Activated naive CD4-positive, alpha-beta T cell treated with anti-CD3 and anti-CD28 coated beads, Interleukin-2, amount 50 U/mL, for 24 hours (primary cell): ENCODE data around the gene CASKIN1.

Experiments used
- H3K27ac Mint-ChIP-seq: one replicate; pipeline ENCODE4 v1.8.0; 2021; ENCODE audit warnings: mild to moderate bottlenecking, mixed read lengths
- H3K27me3 Mint-ChIP-seq: one replicate; pipeline ENCODE4 v1.8.0; 2021; ENCODE audit warnings: mixed read lengths
- H3K36me3 Mint-ChIP-seq: one replicate; pipeline ENCODE4 v1.8.0; 2021; ENCODE audit warnings: mixed read lengths
- H3K4me1 Mint-ChIP-seq: one replicate; pipeline ENCODE4 v1.8.0; 2021; ENCODE audit warnings: mixed read lengths
- H3K4me3 Mint-ChIP-seq: one replicate; pipeline ENCODE4 v1.8.0; 2021; ENCODE audit warnings: mild to moderate bottlenecking, mixed read lengths
- H3K9me3 Mint-ChIP-seq: one replicate; pipeline ENCODE4 v1.8.0; 2021; ENCODE audit warnings: mixed read lengths

Gene CASKIN1

DNA sequence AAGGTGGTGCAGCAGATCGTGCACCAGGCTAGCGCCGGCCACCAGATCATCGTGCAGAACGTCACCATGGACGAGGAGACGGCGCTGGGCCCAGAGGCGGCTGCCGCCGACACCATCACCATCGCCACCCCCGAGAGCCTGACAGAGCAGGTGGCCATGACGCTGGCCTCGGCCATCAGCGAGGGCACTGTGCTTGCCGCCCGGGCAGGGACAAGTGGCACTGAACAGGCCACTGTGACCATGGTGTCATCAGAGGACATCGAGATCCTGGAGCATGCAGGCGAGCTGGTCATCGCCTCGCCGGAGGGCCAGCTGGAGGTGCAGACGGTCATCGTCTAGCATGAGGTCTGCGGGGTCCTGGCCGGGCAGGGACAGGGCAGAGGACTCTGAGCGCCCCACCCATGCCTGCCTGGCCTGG, 38.8 kb upstream of the CASKIN1 start:
- no peaks in the 10 kb centered on the region for H3K27me3 Mint-ChIP-seq
- H3K9me3 Mint-ChIP-seq: no peaks in the 10 kb centered on the region
- no peak overlapping the region for H3K27ac Mint-ChIP-seq
- no peaks in the 10 kb centered on the region for H3K4me1 Mint-ChIP-seq
- H3K4me3 Mint-ChIP-seq: no peak overlapping the region
- peaks cover 3% of the 10 kb centered on the region for H3K36me3 Mint-ChIP-seq

DNA sequence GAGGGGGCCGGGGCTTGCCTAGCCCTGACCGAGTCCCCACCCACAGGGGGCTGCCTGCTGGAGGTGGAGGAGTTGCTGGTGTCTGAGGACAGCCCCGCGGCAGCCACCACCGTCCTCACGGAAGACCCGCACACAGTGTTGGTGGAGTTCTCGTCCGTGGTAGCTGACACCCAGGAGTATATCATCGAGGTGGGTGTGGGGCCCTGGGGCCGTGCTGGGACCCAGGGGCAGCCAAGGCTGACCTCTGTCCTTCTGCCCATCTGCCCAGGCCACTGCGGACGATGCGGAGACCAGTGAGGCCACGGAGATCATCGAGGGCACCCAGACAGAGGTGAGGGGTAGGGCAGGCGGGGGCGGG, 38.4 kb upstream of the CASKIN1 start:
- H3K9me3 Mint-ChIP-seq: no peaks in the 10 kb centered on the region
- no peak overlapping the region for H3K4me3 Mint-ChIP-seq
- H3K36me3 Mint-ChIP-seq: peaks cover 5% of the 10 kb centered on the region
- H3K27me3 Mint-ChIP-seq: no peaks in the 10 kb centered on the region
- H3K27ac Mint-ChIP-seq: no peak overlapping the region
- H3K4me1 Mint-ChIP-seq: no peaks in the 10 kb centered on the region

GRCh38 chr16:2233872-2234812, 37.7 kb upstream of the CASKIN1 start:
- H3K36me3 Mint-ChIP-seq: peaks cover 7% of the 10 kb centered on the region
- H3K27me3 Mint-ChIP-seq: no peaks in the 10 kb centered on the region
- no peak overlapping the region for H3K4me3 Mint-ChIP-seq
- H3K4me1 Mint-ChIP-seq: no peaks in the 10 kb centered on the region
- H3K27ac Mint-ChIP-seq: no peak overlapping the region
- H3K9me3 Mint-ChIP-seq: no peaks in the 10 kb centered on the region

DNA sequence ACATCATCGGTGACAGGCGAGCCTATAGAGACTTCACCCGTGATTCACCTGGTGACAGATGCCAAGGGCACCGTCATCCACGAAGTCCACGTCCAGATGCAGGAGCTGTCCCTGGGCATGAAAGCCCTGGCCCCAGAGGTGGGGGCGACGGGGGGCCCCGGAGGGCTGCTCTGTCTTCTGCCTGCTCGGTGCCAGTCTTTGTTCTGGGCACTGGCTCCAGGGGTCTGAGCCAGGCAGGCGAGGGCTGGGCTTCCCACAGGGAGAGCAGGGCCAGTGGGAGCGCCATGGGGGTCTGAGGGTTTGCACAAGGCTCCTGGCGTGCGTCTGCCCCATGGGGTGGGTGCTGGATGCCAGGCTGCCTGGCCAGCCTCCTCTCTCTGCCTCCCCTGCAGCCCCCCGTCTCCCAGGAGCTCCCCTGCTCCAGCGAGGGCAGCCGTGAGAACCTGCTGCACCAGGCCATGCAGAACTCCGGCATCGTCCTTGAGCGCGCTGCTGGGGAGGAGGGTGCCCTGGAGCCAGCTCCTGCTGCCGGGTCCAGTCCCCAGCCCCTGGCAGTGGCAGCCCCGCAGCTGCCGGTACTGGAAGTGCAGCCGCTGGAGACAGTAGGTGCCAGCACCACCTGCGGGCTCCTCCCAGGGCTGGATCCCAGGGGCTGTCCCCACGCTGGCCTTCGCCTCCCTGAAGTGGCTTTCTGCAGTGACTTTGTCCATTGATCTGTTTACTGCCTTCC, 36.8 kb upstream of the CASKIN1 start:
- Mint-ChIP-seq H3K9me3 (no peaks in the 10 kb centered on the region), H3K27me3 (no peaks in the 10 kb centered on the region), H3K36me3 (peaks cover 7% of the 10 kb centered on the region), H3K4me3 (no peak overlapping the region), H3K27ac (no peak overlapping the region), H3K4me1 (no peaks in the 10 kb centered on the region)

- Mint-ChIP-seq H3K4me1 (no peaks in the 10 kb centered on the region), H3K27ac (no peak overlapping the region), H3K36me3 (peaks cover 7% of the 10 kb centered on the region), H3K27me3 (no peaks in the 10 kb centered on the region), H3K4me3 (no peak overlapping the region), H3K9me3 (no peaks in the 10 kb centered on the region)
Measured at GRCh38 chr16:2232094-2232990, 35.9 kb upstream of the CASKIN1 start.

- Mint-ChIP-seq H3K27ac (no peak overlapping the region), H3K4me1 (peaks cover 6% of the 10 kb centered on the region), H3K27me3 (no peaks in the 10 kb centered on the region), H3K36me3 (peaks cover 9% of the 10 kb centered on the region), H3K9me3 (no peaks in the 10 kb centered on the region), H3K4me3 (no peak overlapping the region)
Measured at GRCh38 chr16:2231016-2231931, 34.9 kb upstream of the CASKIN1 start.

DNA sequence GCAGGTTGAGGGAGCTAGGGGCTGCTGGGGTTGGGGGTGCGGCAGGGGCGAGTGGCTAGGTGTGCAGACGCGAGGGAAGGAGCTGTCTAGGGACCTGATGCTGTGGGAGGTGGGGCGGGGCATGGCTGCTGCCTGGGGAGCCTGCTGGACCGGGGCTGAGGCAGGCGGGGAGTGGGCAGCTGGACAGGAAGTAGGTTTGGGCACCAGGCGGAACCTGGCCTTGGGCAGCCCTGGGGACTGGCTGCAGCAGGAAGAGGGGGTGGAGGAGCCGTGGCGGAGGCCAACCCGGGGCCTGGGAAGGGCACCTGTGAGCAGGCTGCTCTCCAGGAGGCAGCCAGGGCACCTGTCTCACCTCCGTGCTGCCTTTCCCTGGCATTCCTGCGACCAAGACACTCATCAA, 34.0 kb upstream of the CASKIN1 start:
- no peaks in the 10 kb centered on the region for H3K27me3 Mint-ChIP-seq
- no peak overlapping the region for H3K4me3 Mint-ChIP-seq
- H3K9me3 Mint-ChIP-seq: no peaks in the 10 kb centered on the region
- no peak overlapping the region for H3K27ac Mint-ChIP-seq
- peaks cover 9% of the 10 kb centered on the region for H3K36me3 Mint-ChIP-seq
- peaks cover 6% of the 10 kb centered on the region for H3K4me1 Mint-ChIP-seq

GRCh38 chr16:2229632-2230250, 33.3 kb upstream of the CASKIN1 start:
- no peak overlapping the region for H3K4me3 Mint-ChIP-seq

GRCh38 chr16:2229091-2229490, 32.7 kb upstream of the CASKIN1 start:
- Mint-ChIP-seq H3K9me3 (no peaks in the 10 kb centered on the region), H3K27ac (no peak overlapping the region), H3K4me3 (no peak overlapping the region), H3K4me1 (peaks cover 12% of the 10 kb centered on the region), H3K27me3 (no peaks in the 10 kb centered on the region), H3K36me3 (peaks cover 9% of the 10 kb centered on the region)

More at GRCh38 chr16:2229632-2230250, 33.3 kb upstream of the CASKIN1 start:
- Mint-ChIP-seq H3K4me1 (peaks cover 10% of the 10 kb centered on the region), H3K36me3 (peaks cover 9% of the 10 kb centered on the region), H3K27me3 (no peaks in the 10 kb centered on the region), H3K9me3 (no peaks in the 10 kb centered on the region), H3K27ac (no peak overlapping the region)

DNA sequence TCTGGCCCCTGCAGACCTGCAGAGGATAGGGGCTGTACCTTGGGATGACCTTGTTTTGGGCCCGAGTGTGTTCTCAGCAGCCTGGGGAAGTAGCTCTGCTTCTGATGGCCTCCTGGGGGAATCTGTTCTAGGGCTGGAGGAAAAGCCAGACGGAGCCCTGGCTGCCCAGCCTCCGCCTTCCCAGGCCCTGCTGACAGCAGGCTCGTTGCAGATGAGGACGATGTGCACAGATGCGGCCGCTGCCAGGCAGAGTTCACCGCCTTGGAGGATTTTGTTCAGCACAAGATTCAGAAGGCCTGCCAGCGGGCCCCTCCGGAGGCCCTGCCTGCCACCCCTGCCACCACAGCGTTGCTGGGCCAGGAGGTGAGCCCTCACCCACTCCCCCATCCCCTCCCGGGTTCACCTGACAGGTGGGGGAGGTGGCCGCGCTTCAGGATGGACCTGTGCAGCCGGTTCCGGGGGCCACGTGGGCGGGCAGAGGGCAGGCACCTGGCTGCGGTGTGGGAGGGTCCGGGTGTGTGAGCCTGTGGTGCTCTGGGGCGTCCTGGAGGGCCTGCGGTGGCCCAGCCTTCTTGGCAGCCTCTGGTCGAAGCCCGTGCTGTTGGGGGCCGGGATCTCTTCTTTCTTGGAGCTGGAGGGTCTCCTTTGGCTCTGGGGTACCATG, 31.9 kb upstream of the CASKIN1 start:
- no peaks in the 10 kb centered on the region for H3K9me3 Mint-ChIP-seq
- H3K4me1 Mint-ChIP-seq: peaks cover 12% of the 10 kb centered on the region
- no peak overlapping the region for H3K4me3 Mint-ChIP-seq
- no peaks in the 10 kb centered on the region for H3K27me3 Mint-ChIP-seq
- no peak overlapping the region for H3K27ac Mint-ChIP-seq
- H3K36me3 Mint-ChIP-seq: peaks cover 7% of the 10 kb centered on the region

DNA sequence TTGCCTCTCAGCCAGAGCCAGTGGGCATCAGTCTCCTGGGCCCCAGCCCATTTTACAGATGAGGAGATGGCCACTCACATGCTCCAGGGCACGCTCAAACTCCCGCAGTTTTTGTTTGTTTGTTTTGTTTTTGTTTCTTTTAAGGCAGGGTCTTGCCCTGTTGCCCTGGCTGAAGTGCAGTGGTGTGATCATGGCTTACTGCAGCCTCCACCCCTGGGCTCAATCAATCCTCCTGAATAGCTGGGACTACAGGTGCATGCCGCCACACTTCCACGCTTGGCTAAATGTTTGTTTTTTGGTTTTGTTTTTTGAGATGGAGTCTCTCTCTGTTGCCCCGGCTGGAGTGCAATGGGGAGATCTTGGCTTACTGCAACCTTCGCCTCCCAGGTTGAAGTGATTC, 30.5 kb upstream of the CASKIN1 start:
- no peaks in the 10 kb centered on the region for H3K9me3 Mint-ChIP-seq
- H3K4me1 Mint-ChIP-seq: peaks cover 12% of the 10 kb centered on the region
- H3K27ac Mint-ChIP-seq: no peak overlapping the region
- H3K27me3 Mint-ChIP-seq: no peaks in the 10 kb centered on the region
- H3K36me3 Mint-ChIP-seq: peaks cover 7% of the 10 kb centered on the region
- H3K4me3 Mint-ChIP-seq: no peak overlapping the region

- H3K36me3 Mint-ChIP-seq: peaks cover 7% of the 10 kb centered on the region
- no peak overlapping the region for H3K27ac Mint-ChIP-seq
- H3K9me3 Mint-ChIP-seq: no peaks in the 10 kb centered on the region
- H3K4me1 Mint-ChIP-seq: peaks cover 12% of the 10 kb centered on the region
- H3K4me3 Mint-ChIP-seq: no peak overlapping the region
- H3K27me3 Mint-ChIP-seq: no peaks in the 10 kb centered on the region
Measured at GRCh38 chr16:2226245-2226793, 29.9 kb upstream of the CASKIN1 start.

GRCh38 chr16:2223942-2224486, 27.6 kb upstream of the CASKIN1 start:
- Mint-ChIP-seq H3K9me3 (no peaks in the 10 kb centered on the region), H3K36me3 (peaks cover 3% of the 10 kb centered on the region)

More at GRCh38 chr16:2223942-2224486, 27.6 kb upstream of the CASKIN1 start:
- Mint-ChIP-seq H3K27ac (no peak overlapping the region), H3K4me1 (peaks cover 12% of the 10 kb centered on the region), H3K27me3 (no peaks in the 10 kb centered on the region), H3K4me3 (peak overlapping the region; percentile 84)
